Breast epithelium (tissue), 3 donors: ENCODE results near the gene SPATA6L.

Experiments used
- POLR2A ChIP-seq: fragments of 450-650 bp; IDR thresholded peaks from one replicate; pipeline ENCODE4 v1.6.1; 2016; ENCODE audit warnings: antibody characterized with exemption, mild to moderate bottlenecking, moderate library complexity
- POLR2AphosphoS5 ChIP-seq, 3 donors: sonication (generic); formaldehyde crosslinking; IDR thresholded peaks; one replicate each; pipeline ENCODE4 v1.6.1; 2017; ENCODE audit warnings: antibody characterized with exemption in 3 of 3
- TF ChIP-seq, protein P1 (sequence below), 3 donors: fragments of 450-650 bp; IDR thresholded peaks; one replicate each; pipeline ENCODE4 v1.5.1; 2016 to 2017; ENCODE audit warnings: antibody characterized with exemption in 3 of 3, mild to moderate bottlenecking in 3 of 3, moderate library complexity in 3 of 3

DNA sequence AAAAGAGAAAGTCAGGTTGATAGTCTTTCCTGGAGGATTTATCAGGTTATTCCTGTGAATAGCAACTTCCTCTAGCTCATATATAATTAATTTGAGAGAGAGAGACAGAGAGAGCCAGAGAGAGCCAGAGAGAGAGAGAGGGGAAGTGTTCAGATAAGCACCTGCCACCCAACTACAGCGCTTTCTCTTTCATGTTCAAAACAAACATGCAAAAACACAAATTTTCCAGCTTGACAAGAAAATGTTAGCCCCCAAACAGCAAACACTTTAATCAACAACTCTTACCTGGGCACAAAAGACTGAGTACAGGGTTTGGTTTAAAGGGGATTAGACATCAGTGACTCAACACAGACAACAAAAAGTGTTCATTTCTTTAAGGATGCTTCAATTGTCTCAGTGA, 65.9 kb downstream of the SPATA6L start:
- TF ChIP-seq, protein P1, sequence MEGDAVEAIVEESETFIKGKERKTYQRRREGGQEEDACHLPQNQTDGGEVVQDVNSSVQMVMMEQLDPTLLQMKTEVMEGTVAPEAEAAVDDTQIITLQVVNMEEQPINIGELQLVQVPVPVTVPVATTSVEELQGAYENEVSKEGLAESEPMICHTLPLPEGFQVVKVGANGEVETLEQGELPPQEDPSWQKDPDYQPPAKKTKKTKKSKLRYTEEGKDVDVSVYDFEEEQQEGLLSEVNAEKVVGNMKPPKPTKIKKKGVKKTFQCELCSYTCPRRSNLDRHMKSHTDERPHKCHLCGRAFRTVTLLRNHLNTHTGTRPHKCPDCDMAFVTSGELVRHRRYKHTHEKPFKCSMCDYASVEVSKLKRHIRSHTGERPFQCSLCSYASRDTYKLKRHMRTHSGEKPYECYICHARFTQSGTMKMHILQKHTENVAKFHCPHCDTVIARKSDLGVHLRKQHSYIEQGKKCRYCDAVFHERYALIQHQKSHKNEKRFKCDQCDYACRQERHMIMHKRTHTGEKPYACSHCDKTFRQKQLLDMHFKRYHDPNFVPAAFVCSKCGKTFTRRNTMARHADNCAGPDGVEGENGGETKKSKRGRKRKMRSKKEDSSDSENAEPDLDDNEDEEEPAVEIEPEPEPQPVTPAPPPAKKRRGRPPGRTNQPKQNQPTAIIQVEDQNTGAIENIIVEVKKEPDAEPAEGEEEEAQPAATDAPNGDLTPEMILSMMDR (IDR thresholded peaks at IDR 0.05), result no peak
- TF ChIP-seq POLR2A (no peak), POLR2AphosphoS5 (IDR thresholded peaks at IDR 0.05) (no peak)
